Inflammatory macrophage (primary cell): ENCODE results near the gene XYLT2.
"Not testable (repeated sequence)": the region's sequence is repeated elsewhere in the genome, so short reads cannot be mapped to it uniquely, and the experiment has no call there.

ENCODE experiments used
- DNase-seq, 2 donors: peaks; one replicate each; pipeline ENCODE4 v3.0.0-alpha.2; 2020 to 2022

Gene XYLT2

DNA sequence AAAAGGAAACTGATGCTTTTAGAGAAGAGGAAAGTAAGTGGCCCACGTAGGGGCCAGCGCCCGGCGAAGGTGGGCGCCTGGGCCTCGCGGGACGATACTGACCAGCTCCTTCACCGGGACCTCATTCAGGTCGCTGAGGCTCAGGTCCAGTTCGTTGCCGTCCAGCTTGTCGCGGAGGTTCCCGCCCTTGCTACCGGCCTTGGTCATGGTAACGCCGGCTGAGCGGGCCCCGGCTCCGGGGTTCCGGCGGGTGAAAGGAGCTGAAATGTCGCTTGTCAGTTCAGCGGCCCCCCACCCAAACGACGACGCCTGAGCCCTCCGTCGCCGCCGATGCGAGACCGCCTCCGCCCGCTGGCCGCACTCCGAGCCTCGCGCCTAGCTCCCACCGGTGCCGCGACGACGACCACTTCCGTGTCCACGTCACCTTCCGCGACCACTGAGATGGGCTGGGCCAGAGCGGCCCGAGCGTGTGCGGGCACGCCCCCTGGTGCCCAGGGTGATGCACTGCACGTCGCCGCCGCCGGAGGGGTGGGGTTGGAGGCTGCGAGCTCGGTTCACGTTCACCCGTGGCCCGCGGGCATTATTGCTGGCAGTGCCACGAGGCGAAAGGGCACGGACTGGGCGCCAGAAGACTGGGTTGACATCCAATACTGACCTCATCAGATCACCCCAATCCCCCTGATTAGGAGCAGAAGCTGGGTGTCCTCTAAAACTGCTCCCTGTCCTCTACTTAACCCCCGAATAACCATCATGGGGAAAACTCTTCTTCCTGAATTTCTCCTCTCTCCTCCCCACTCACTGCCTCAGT, 51.4 kb downstream of the XYLT2 start, which contains the start of gene LRRC59:
Gene LRRC59, minus strand, starts transcription at position 413 of the 808 bp plus-strand sequence. Its CDS starts 206 bp downstream, at position 207.
- peak; percentile 81 to 87 for DNase-seq

DNA sequence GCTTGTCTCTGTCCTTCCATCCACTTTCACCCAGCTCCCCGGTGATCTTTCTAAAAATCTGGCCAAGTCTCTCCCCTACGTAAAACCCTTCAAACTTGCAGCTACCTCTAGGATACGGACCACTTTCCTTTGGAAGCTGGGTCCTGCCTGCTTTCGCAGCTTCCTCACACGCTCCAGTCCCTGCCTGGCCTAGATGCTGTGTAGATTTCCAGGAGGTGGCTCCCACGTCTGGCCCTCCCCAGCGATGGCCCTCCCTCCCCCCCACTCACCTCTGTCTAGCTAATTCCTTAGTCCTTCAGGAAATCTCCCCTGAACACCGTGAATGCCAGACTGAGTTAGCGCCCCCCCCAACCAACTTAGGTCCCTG, 52.0 kb downstream of the XYLT2 start:
- DNase-seq = no peak

DNA sequence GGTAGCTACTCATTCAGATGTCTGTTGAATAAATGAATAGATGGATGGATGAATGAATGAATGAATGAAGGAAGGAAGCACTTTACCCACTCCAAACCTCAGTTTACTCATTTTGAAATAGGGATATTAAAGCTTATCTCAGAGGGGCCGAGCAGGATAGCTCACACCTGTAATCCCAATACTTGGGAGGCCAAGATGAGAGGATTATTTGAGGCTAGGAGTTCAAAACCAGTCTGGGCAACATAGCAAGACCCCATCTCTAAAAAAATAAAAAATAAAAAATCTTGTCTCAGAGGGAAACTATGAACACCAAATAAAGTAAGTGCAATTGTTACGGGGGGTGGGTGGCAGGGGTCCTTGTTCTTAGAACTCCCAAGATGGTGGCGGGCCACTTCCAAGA, 52.7 kb downstream of the XYLT2 start:
- DNase-seq = not testable (repeated sequence)

DNA sequence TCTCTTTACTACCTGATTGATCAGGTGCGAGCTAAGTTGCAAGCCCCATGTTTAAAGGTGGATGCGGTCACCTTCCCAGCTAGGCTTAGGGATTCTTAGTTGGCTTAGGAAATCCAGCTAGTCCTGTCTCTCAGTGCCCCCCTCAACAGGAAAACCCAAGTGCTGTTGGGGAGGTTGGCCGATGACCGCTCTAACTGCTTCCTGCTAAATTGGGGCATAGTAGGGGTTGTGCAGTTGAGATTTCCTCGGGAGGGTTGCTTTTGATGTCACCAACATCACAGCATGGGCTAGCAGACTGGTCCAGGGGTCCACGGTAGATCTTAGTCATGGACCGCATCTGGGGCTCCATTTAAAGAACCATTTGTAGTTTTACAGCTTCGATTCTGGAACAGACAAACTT, 53.7 kb downstream of the XYLT2 start:
- DNase-seq = not testable (repeated sequence)

DNA sequence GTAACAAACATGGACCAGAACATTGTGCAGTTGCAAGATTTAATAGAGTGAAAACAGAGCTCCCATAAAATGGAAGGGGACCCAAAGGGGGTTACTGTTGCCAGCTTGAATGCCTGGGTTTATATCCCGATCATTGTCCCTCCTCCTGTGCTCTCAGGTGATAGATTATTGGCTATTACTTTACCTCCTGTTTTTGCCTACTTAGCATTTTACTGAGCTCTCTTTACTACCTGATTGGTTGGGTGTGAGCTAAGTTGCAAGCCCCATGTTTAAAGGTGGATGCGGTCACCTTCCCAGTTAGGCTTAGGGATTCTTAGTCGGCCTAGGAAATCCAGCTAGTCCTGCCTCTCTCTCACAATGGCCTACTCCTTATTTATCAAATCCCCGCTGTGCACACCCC, 59.4 kb downstream of the XYLT2 start:
- not testable (repeated sequence) for DNase-seq

DNA sequence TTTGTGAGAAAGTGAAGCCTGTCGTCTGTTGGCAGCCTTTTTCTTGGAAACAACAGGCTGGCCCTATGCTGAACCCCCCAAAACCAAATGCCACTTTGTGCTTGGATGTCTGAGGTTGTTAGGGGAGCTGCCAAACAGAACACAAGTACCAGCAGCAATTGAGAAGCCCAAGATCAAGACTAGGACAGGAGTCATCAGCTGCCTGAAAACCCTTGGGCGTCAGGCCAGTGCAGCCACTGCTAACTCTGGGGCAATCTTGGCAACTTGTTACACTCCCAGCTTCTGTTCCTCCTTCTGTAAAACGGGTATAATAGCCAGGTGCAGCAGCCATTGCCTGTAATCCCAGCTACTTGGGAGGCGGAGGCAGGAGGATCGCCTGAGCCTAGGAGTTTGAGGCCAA, 60.7 kb downstream of the XYLT2 start:
- DNase-seq = no peak

DNA sequence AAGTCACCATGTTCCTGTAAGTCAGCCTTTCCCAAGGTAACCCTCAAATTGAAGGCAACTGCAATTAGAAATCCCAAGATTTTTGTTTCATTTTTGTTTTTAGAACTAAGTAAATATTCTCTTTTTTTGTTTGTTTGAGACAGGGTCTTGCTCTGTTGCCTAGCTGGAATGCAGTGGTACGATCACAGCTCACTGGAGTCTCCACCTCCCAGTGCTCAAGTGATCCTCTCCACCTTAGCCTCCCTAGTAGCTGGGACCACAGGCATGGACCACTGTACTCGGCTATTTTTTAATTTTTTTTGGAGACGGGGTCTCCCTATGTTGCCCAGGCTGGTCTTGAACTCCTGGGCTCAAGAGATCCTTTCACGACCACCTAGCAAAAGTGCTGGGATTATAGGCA, 62.0 kb downstream of the XYLT2 start:
- DNase-seq = no peak
